Prostate gland (tissue), 2 donors: ENCODE data around the gene ELK4. TPM values are rescaled to one million over a fixed set of nuclear protein-coding genes. Genes with fewer than 3 reads are reported as not detected.

ENCODE experiments used
- DNase-seq: peaks from one replicate; pipeline ENCODE4 v3.0.0-alpha.2; 2019; ENCODE audit warnings: low spot score
- H3K27ac ChIP-seq, 2 donors: fragments of 200-600 bp; sonication (generic); 2 replicates each; pipeline ENCODE4 v1.5.1; 2017 to 2019
- H3K27me3 ChIP-seq: fragments of 200-600 bp; sonication (generic); replicated peaks from 2 replicates; pipeline ENCODE4 v1.5.1; 2019; ENCODE audit not compliant: insufficient read depth
- H3K36me3 ChIP-seq, 2 donors: fragments of 200-600 bp; sonication (generic); 1 replicate in 1 of 2; 2 replicates in 1 of 2; pipeline versions ENCODE4 v1.5.1 to v1.8.1; 2017 to 2019
- H3K4me1 ChIP-seq: fragments of 200-600 bp; sonication (generic); replicated peaks from 2 replicates; pipeline ENCODE4 v1.5.1; 2019
- H3K4me3 ChIP-seq, 2 donors: fragments of 200-600 bp; sonication (generic); 2 replicates each; pipeline ENCODE4 v1.5.1; 2017 to 2019
- H3K9me3 ChIP-seq: fragments of 200-600 bp; sonication (generic); 2 replicates; pipeline ENCODE4 v1.5.1; 2017
- CTCF ChIP-seq, 4 experiments: fragments of 200-600 bp in 2 of 4; fragments of 450-650 bp in 2 of 4; sonication (generic) in 2 of 4; IDR thresholded peaks; 1 replicate in 3 of 4; 2 replicates in 1 of 4; pipeline ENCODE4 v1.5.1; 2016 to 2019; ENCODE audit warnings: antibody characterized with exemption in 4 of 4, mild to moderate bottlenecking in 2 of 4, moderate library complexity in 2 of 4
- POLR2A ChIP-seq: fragments of 450-650 bp; IDR thresholded peaks from one replicate; pipeline ENCODE4 v1.6.1; 2016; ENCODE audit warnings: antibody characterized with exemption, mild to moderate bottlenecking
- POLR2AphosphoS5 ChIP-seq: sonication (generic); formaldehyde crosslinking; IDR thresholded peaks from one replicate; pipeline ENCODE4 v1.6.1; 2017; ENCODE audit warnings: antibody characterized with exemption
- WGBS: methylation state at CpG from one replicate; pipeline ENCODE4 v1.1.5; 2018; 5-methylcytosine and 5-hydroxymethylcytosine counted together
- intact Hi-C: fragments of 100-400 bp; cut with DNase I; formaldehyde crosslinking; loops from one replicate; pipeline ENCODE4 v1.14.2; 2022
- total RNA-seq, 2 donors: library from RNA; depleted of rRNA; stranded (reverse); fragments of >200 nt; gene quantifications; one replicate each; pipeline ENCODE4 v1.1.0, GENCODE V29; 2016

The ELK4 gene
- total RNA-seq, 2 donors from 2014 or later = 58.8 to 62.7 TPM

- Histone ChIP-seq H3K4me1 (no peaks in the 10 kb centered on the region), H3K36me3 (peaks cover 0 to 6% of the 10 kb centered on the region in 2 donors), H3K9me3 (no peaks in the 10 kb centered on the region), H3K27me3 (no peaks in the 10 kb centered on the region), H3K27ac (peak overlapping the region; percentile 81 to 89), H3K4me3 (peak overlapping the region; percentile 76 to 84)
- no peak for DNase-seq
- TF ChIP-seq CTCF (IDR thresholded peaks at IDR 0.05) = no peak
- TF ChIP-seq POLR2AphosphoS5 = no peak
- TF ChIP-seq POLR2A = no peak
- intact Hi-C loops = no loop called here
- WGBS = 55% methylated on average over 5 of the region's 5 CpGs
Measured at GRCh38 chr1:205677167-205677566, 45.4 kb upstream of the ELK4 start.

GRCh38 chr1:205676597-205676996, 44.8 kb upstream of the ELK4 start:
- Histone ChIP-seq H3K4me3 (peak overlapping the region; percentile 76 to 84), H3K27me3 (no peaks in the 10 kb centered on the region), H3K27ac (peak overlapping the region; percentile 81 to 89), H3K4me1 (no peaks in the 10 kb centered on the region), H3K36me3 (peaks cover 0 to 6% of the 10 kb centered on the region in 2 donors), H3K9me3 (no peaks in the 10 kb centered on the region)
- WGBS = 53% methylated on average over 3 of the region's 3 CpGs
- TF ChIP-seq POLR2AphosphoS5 = no peak
- TF ChIP-seq POLR2A = no peak
- intact Hi-C loops = no loop called here
- DNase-seq = no peak

- no peak for DNase-seq
- Histone ChIP-seq H3K36me3 (peaks cover 0 to 6% of the 10 kb centered on the region in 2 donors), H3K27ac (peak overlapping the region; percentile 81 to 89), H3K4me3 (peak overlapping the region; percentile 76 to 84), H3K4me1 (no peaks in the 10 kb centered on the region), H3K27me3 (no peaks in the 10 kb centered on the region), H3K9me3 (no peaks in the 10 kb centered on the region)
- whole genome bisulfite sequencing = 69% methylated on average over 5 of the region's 5 CpGs
- TF ChIP-seq CTCF (IDR thresholded peaks at IDR 0.05) (no peak), POLR2A (no peak), POLR2AphosphoS5 (no peak)
- intact Hi-C loops = no loop called here
Measured at GRCh38 chr1:205676002-205676401, 44.2 kb upstream of the ELK4 start.

GRCh38 chr1:205675247-205675646, 43.4 kb upstream of the ELK4 start:
- intact Hi-C loops = no loop called here
- H3K27ac ChIP-seq = peak overlapping the region; percentile 81 to 89
- H3K36me3 ChIP-seq = peaks cover 0 to 6% of the 10 kb centered on the region in 2 donors
- peak overlapping the region; percentile 76 to 84 for H3K4me3 ChIP-seq
- no peaks in the 10 kb centered on the region for H3K4me1 ChIP-seq
- H3K9me3 ChIP-seq = no peaks in the 10 kb centered on the region
- no peak for DNase-seq
- H3K27me3 ChIP-seq = no peaks in the 10 kb centered on the region
- 78% methylated on average over 4 of the region's 4 CpGs for WGBS
- TF ChIP-seq POLR2AphosphoS5 = no peak
- TF ChIP-seq POLR2A = no peak

- 65% methylated on average over 4 of the region's 4 CpGs for WGBS
- peak overlapping the region; percentile 81 to 89 for H3K27ac ChIP-seq
- H3K36me3 ChIP-seq = peaks cover 0 to 6% of the 10 kb centered on the region in 2 donors
- no peaks in the 10 kb centered on the region for H3K27me3 ChIP-seq
- no peaks in the 10 kb centered on the region for H3K9me3 ChIP-seq
- intact Hi-C loops = no loop called here
- H3K4me3 ChIP-seq = peak overlapping the region; percentile 6 to 84
- DNase-seq = no peak
- H3K4me1 ChIP-seq = no peaks in the 10 kb centered on the region
- TF ChIP-seq CTCF (IDR thresholded peaks at IDR 0.05) = no peak
- no peak for TF ChIP-seq POLR2AphosphoS5
- no peak for TF ChIP-seq POLR2A
Measured at GRCh38 chr1:205672970-205673369, 41.2 kb upstream of the ELK4 start.

- H3K4me3 ChIP-seq = peak overlapping the region; percentile 7 to 84
- H3K9me3 ChIP-seq = no peaks in the 10 kb centered on the region
- H3K4me1 ChIP-seq = no peaks in the 10 kb centered on the region
- 58% methylated on average over 11 of the region's 11 CpGs for WGBS
- intact Hi-C loops = no loop called here
- H3K27ac ChIP-seq = peak overlapping the region; percentile 81 to 89
- no peak for DNase-seq
- H3K27me3 ChIP-seq = no peaks in the 10 kb centered on the region
- TF ChIP-seq POLR2A (no peak), POLR2AphosphoS5 (no peak), CTCF (IDR thresholded peaks at IDR 0.05) (no peak)
- peaks cover 0 to 6% of the 10 kb centered on the region in 2 donors for H3K36me3 ChIP-seq
Measured at GRCh38 chr1:205672395-205672889, 40.6 kb upstream of the ELK4 start.
